Right ventricle myocardium inferior (tissue), 1 donor: ENCODE measurements around the gene ENTR1. TPM values are rescaled to one million over a fixed set of nuclear protein-coding genes. Genes with fewer than 3 reads are reported as not detected.
A peak's percentile ranks its signal among the peaks of the same experiment; 100 is the strongest.

Experiments used
- ATAC-seq: fragments of 200-7000 bp; cut with Tn5 transposase; one replicate; pipeline ENCODE4 v1.9.1; 2020; ENCODE audit warnings: mild to moderate bottlenecking, moderate library complexity
- DNase-seq: peaks from one replicate; pipeline ENCODE4 v3.0.0; 2021; ENCODE audit errors: missing footprints
- intact Hi-C: fragments of 100-400 bp; cut with DNase I; formaldehyde crosslinking; loops from one replicate; pipeline ENCODE4 v1.11.0; 2022
- total RNA-seq: library from RNA; stranded (reverse); fragmentation: NEBNext Ultra II Directional; extraction: Animal tissue kit (Norgen Biotek cat#: 25700); gene quantifications from one replicate; pipeline ENCODE4 v1.2.1, GENCODE V29; 2021
- donor health status: DM: no; HTN: yes; CAD: no; lungs with severe emphysema.

The ENTR1 gene
- total RNA-seq, 1 donor from 2014 or later: 23.7 TPM

DNA sequence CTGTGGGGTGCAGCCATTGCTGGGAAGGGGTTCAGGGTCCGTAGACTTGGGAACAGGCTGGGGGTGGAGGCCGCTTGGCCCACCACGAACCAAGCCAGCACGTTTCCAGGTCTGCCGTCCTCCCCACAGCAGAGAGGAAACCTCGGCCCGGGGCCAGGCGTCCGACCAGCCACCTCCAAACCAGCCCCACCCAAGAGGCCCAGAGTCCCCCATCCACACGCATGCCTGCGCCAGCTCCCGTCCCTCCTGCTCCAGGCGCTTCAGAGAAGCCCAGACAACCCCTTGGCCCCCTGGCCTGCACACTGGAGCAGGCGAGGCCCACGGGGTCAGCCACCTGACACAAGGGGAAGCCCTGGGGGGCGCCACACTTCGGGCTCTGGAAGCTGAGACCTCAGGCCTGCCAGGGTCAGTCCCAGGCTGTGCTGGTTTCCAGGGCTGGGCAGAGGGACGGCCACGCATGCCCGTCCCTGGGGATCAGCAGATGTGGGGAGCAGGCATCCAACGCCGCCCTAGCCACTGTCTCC is 53.1 kb downstream of the ENTR1 start:
- intact Hi-C loops: no loop called here
- DNase-seq (no peak), ATAC-seq (no peak)

DNA sequence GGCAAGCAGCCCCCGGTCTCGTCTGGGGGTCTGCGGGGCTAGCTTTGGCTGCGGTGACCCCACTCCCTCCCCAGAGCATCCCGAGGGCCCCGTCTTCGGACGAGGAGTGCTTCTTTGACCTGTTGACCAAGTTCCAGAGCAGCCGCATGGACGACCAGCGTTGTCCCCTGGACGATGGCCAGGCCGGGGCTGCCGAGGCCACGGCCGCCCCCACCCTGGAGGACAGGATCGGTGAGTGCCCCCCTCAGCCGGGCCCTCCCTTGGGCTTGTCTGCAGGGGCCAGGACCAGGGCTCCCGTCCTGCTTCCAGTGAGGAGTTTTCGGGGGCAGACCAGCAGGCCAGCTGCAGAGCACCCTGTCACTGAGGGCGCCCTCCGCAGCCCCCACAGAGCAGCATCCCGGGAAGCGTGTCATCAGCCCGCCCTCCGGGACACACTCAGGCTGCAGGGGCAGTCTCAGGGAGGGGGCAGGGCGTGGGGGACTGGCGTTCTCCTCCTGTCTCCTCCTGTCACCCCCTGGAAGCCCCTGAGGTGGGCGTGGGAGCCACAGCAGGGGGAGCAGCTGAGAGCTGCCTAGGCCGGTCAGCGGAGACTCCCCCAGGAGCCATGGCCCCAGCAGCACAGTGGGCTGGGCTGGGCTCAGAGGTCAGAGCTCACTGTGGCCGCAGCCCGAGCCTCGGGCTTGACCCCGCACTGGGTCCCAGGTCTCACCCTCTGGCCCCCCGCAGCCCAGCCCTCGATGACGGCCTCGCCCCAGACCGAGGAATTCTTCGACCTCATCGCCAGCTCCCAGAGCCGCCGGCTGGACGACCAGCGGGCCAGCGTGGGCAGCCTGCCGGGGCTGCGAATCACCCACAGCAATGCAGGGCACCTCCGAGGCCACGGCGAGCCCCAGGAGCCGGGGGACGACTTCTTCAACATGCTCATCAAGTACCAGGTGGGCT is 54.5 kb downstream of the ENTR1 start:
- intact Hi-C loops: no loop called here
- no peak for ATAC-seq
- no peak for DNase-seq

DNA sequence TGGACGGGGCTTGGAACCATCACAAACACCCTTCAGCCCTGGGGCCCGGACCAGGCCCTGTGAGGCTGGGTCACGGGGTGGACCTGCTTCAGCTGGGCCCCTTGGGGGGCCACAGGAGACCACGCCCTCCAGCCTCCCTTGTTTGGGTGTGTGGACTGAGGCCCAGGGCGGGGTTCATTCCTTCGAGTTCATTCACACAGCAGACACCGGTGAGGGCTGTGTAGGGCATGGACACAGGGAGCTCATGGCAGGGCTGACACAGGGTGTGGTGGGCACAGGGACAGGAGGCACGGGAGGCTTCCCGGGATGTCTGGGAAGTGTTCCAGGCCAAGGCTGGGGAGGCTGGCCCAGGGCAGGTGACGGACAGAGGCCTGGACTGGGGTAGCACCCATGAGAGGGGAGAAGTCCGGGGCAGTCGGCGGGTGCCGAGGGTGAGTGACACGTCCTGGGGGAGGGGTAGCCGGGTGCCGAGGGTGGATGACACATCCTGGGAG is 55.8 kb downstream of the ENTR1 start:
- intact Hi-C loops: no loop called here
- ATAC-seq (peak; percentile 60), DNase-seq (no peak)

DNA sequence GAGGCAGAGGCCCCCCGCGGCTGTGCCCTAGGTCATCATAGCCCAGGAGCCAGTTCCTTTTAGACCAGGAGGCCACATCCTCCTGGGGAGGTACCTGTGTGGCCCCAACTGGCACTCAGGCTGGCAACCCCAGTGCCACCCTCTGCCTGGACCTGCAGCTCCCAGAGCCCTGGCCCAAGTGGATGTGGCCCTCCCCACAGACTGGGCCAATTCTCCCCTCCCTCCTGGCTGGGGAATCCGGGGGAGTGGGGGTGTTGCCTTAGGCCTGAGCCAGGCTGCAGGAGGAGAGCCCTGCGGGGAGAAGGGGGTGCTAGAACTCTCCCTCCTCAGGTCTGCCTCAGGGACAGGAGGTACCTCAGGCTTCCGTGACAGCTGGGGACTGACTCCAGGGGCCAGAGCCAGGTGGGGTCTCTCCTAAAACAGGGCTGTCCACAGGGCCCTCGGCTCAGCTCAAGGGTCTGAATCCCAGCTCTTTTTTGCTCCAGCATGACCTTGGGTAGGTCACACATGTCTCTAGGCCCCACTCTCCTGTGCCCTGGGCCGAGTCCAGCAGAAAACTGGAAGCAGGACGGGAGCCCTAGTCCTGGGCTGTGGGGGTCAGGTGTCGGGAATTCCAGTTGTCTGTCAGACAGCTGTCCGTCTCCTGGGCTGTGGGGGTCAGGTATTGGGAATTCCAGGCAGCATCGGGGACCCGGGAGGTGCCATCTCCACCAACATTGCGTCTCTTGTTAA is 56.5 kb downstream of the ENTR1 start:
- ATAC-seq: peak; percentile 17
- intact Hi-C loops: no loop called here
- no peak for DNase-seq

DNA sequence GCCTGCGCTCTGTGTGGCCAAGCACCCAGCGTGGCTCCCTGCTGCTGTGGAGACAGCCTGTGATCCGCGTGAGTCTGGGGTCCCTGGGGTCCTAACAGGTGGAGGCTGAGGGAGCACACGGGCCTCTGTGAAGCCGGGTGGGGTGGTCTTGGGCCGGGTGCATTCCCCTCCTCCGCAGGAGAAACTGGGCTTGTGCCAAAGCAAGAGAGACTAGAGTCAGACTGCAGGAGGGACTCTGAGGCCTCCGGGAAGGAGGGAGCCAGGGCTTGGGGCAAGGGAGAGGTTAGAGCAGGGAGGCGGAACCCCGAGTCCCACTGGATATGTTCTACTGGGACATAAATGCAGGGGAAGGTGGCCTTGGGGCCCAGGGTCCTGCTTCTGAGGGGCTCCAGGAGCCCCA is 57.3 kb downstream of the ENTR1 start:
- ATAC-seq (no peak), DNase-seq (no peak)
- intact Hi-C loops: no loop called here

DNA sequence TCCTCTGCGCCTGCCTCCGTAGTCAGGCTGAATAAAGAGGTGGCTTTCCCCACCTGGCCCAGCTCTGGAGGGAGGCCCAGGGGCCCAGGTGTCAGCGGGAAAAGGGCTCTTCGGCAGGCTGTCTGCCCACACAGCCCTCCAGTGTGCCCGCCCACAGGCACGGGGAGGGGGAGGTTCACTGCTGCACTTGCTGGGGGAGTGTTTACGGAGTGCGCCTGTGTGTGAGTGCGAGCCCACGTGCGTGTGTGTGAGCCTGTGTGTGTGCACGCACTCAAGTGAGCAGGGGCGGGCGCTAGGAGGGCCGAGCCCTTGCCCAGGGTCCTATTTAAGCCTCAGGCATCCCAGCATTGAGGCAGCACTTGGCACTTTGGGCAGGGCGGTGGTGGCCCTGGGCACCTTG is 57.7 kb downstream of the ENTR1 start:
- intact Hi-C loops: no loop called here
- DNase-seq (no peak), ATAC-seq (peak; percentile 16)

Other genes with a start within 250 kb of the ENTR1 start
- gene LHX3, start 205.5 kb downstream of the ENTR1 start, total RNA-seq: not detected
- 8.3 TPM for gene QSOX2, start 164.8 kb downstream of the ENTR1 start, total RNA-seq
- gene CCDC187, start 106.5 kb downstream of the ENTR1 start, total RNA-seq: not detected
- 48.6 TPM for gene GPSM1, start 83.1 kb downstream of the ENTR1 start, total RNA-seq
- 40.6 TPM for gene DNLZ, start 46.9 kb downstream of the ENTR1 start, total RNA-seq
- gene CARD9, start 36.9 kb downstream of the ENTR1 start, total RNA-seq: 1.4 TPM
- 4.0 TPM for gene SNAPC4, start 10.4 kb downstream of the ENTR1 start, total RNA-seq
- gene PMPCA, start within 50 bp of the ENTR1 start, total RNA-seq: 71.8 TPM
- gene INPP5E, start 29.2 kb upstream of the ENTR1 start, total RNA-seq: 10.8 TPM
- 22.3 TPM for gene SEC16A, start 72.4 kb upstream of the ENTR1 start, total RNA-seq
- gene NOTCH1, start 135.4 kb upstream of the ENTR1 start, total RNA-seq: 18.7 TPM